HG02840 (cell line): ENCODE data around the gene MYH10.

ENCODE experiments used
- ATAC-seq: cut with Tn5 transposase; IDR thresholded peaks from one replicate; pipeline ENCODE4 v1.9.1; 2021; ENCODE audit warnings: mild to moderate bottlenecking, moderate library complexity, moderate number of reproducible peaks; ENCODE audit not compliant: unreplicated experiment, low FRiP score

Gene MYH10

DNA sequence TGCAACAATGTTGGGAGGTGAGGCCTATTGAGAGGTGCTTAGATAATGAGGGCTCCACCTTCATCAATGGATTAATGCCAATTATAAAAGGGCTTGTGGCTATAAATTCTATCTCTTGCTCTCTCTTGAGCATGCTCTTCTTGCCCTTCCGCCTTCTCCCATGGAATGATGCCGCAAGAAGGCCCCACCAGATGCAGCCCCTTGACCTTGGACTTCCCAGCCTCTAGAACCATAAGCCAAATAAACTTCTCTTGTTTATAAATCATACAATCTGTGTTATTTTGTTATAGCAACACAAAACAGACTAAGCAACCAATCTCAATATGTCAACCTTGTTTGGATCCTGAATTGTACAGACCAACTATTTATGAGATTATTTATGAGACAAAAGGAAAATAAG, 20.0 kb downstream of the MYH10 start:
- ATAC-seq = no peak

GRCh38 chr17:8609910-8610309, 20.6 kb downstream of the MYH10 start:
- no peak for ATAC-seq

DNA sequence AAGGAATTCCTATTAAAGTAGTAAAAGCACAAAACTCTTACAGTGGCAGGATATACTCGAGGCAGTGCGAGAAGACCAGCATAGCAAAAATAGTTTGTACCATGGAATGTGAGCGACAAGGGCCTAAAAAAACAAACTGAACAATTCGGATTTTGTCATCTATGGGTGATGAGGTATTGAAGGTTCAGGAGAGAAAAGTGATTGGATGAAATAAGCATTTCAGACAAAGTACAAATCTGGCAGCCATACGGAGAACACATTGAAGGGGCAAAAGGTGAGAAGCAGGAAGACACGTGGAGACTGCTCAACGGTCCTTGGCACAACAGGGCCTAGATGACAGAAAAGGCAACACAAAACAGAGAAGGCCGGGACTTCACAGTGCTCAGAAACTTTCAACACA, 22.5 kb downstream of the MYH10 start:
- ATAC-seq = no peak

GRCh38 chr17:8606401-8606800, 24.1 kb downstream of the MYH10 start:
- no peak for ATAC-seq

GRCh38 chr17:8602679-8603078, 27.8 kb downstream of the MYH10 start:
- ATAC-seq = no peak

DNA sequence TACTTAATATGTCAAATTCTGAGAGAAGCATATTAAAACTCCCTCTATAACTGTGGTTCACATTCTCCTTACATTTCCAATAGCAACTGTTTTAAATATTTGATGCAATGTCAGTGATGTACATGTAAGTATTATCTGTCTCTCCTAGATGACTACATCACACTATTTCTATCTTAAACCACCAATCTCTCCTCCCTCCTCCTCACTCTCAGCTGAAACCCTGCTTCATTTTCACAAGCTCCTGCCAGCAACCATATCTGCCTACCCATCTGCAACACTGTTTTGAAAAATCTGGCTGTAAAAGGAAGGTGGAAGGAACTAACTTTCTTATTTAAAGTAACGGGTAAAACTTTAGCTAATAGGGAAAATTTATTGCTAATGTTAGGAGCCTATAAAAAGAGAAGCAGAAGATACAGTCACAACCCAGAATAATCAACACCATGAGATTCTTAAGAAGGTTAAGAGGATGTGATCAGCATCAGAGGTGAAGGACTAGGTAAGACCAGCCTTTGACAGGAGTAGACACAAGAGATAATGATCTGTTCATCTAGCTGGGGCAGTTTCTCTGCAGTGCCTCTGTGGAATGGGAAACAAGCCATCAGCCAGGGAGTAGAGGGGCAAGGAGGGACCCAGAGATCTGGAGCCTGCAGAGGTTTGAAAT, 31.0 kb downstream of the MYH10 start:
- no peak for ATAC-seq

DNA sequence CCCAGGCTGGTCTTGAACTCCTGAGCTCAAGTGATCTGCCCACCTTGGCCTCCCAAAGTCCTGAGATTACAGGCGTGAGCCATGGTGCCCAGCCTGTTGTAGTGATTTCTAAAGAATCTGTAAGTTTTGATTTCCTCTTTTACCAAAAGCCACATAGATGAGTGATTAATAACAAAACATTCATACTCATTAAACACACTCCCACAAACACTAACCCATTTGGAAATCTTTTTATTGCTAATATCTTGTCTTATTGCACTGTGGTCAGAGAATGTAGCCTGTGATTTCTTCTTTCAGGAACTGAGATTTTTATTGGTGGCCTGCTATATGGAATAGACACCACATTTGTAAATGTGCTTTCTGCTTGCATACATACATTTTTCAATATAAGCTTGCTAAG, 31.6 kb downstream of the MYH10 start:
- ATAC-seq = no peak

- ATAC-seq = no peak
Observed at GRCh38 chr17:8593830-8594229, 36.7 kb downstream of the MYH10 start.

GRCh38 chr17:8593276-8593675, 37.2 kb downstream of the MYH10 start:
- no peak for ATAC-seq

GRCh38 chr17:8588877-8589554, 41.5 kb downstream of the MYH10 start:
- no peak for ATAC-seq

DNA sequence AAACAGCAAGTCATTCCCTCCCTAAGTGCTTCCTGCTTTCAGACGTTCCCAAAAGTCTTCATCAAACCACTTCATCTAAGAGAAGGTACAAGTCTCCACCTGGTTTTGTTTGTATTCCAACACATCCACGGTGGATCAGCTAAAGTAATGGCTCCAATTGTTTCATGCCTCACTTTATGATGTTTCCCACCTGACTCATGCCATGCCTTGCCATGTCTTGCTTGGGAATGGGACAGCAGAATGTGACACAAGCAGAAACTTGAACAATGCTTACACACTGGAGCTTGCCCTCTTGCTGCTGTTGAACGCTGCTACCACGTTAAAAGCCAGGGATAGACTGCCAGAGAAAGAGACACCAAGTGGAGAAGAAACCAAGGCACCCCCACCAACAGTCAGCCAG, 43.8 kb downstream of the MYH10 start:
- ATAC-seq = no peak

GRCh38 chr17:8585911-8586310, 44.6 kb downstream of the MYH10 start:
- no peak for ATAC-seq

GRCh38 chr17:8583954-8584353, 46.6 kb downstream of the MYH10 start:
- no peak for ATAC-seq

- no peak for ATAC-seq
Observed at GRCh38 chr17:8580952-8581658, 49.4 kb downstream of the MYH10 start.

- ATAC-seq = no peak
Observed at GRCh38 chr17:8577868-8578267, 52.7 kb downstream of the MYH10 start.

DNA sequence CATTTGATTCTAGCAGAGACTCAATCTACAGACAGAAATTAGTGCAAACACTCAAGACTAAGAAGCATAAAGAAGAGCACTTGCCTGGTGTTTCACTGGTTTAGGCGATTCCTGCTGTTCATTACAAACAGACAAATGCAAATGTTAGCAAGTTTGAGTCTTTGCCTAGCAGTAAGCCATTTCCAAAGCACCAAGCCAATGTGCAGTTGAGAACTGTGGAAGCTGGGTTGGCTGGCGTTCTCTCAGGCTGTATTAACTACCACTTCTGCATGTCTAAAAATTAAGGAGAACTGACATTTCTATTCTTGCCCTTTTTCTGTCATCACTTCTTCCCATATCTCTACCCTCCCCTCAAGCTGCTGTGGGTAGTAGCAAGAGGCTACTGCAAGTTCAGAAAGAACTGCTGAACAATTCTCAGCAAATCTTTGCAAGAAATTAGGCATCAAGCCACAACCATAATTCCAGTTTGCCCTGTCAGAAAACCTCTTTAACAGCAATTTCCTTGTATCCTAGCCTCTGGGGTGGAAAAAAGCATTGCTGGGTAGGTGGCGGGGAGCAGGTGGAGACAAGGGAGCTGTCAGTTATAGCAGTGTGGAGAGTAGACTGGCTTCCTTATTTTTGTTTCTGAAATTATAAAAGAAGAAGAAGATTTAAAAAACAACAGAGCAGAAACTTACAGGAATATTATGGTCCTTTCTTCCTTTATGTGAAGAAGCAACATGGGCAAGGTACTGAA, 53.8 kb downstream of the MYH10 start:
- no peak for ATAC-seq

DNA sequence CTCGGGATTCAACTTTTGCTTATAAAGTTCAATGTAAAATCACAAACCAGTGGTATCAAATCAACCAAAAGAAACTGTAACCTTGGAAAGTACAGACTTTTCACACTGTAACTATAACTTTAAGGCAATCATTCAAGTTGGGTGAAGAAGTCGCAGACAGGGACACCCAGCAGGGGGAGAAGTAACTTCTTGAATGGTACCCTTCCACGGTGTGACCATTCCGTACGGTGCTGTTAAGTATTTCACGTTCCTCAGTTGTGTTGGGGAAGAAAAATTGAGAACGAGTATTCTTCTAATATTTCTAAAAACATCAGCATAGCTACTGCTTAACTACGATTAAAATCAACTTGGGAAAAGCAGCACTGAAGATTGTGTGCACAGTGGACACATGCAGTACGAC, 55.8 kb downstream of the MYH10 start:
- ATAC-seq = no peak

- ATAC-seq = no peak
Observed at GRCh38 chr17:8572764-8573163, 57.8 kb downstream of the MYH10 start.

GRCh38 chr17:8563981-8564602, 66.4 kb downstream of the MYH10 start:
- no peak for ATAC-seq

GRCh38 chr17:8563024-8563776, 67.3 kb downstream of the MYH10 start:
- no peak for ATAC-seq
